HG03095 (cell line): Measurements from ENCODE around the gene E2F1.
"Not testable (repeated sequence)": the region's sequence is repeated elsewhere in the genome, so short reads cannot be mapped to it uniquely, and the experiment has no call there.

ENCODE experiments used
- ATAC-seq: cut with Tn5 transposase; IDR thresholded peaks from one replicate; pipeline ENCODE4 v1.9.1; 2021; ENCODE audit warnings: moderate library complexity; ENCODE audit not compliant: unreplicated experiment

The E2F1 gene

DNA sequence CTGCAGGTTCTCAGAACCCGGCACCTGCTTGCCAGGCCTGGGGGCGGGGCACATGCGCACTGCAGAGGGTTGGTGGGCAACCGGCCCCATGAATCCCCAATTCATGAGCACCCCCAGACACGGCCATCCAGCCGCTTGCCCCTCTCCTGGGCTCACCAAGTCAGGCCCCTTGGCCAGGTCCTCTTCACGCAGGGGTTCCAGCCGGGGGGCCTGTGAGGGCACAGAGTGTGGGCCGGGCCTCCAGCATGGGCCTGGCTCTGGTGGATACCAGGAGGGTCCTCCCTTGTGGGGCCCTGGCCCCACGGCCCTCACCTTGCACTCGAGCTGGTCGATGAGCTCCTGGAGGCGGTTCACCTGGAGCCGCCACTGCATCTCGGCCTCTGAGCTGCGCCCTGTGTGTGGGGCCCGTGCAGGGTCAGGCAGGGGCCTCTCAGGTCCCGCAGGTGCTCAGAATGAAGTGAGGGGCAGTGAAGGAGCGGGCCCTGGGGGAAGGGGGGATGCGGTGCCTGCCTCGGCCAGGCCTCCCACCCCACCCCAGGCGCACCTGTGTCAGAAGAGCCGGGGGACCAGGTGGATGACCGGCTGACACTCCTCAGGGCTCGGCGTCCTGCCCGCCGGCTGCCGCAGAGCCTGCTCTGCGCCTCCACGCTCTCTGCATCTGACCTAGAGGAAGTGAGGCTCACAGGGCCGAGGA, 26.7 kb downstream of the E2F1 start:
- ATAC-seq, result no peak

DNA sequence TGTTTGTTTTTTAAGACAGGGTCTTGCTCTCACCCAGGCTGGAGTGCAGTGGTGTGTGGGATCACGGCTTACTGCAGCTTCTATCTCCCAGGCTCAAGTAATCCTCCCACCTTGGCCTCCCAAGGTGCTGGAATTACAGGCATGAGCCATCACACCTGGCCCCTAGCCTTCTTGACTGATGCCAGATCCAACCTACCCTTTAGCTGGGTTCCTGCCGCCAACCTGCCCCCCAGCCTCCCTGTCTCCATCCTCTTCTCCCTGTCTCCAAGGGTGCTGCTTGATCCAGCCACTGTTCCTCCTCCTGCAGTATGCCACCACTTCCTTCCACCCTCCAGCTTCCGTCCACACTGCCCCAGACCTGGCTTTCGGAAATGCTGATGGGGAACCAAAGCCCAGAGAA, 27.3 kb downstream of the E2F1 start:
- ATAC-seq, result no peak

DNA sequence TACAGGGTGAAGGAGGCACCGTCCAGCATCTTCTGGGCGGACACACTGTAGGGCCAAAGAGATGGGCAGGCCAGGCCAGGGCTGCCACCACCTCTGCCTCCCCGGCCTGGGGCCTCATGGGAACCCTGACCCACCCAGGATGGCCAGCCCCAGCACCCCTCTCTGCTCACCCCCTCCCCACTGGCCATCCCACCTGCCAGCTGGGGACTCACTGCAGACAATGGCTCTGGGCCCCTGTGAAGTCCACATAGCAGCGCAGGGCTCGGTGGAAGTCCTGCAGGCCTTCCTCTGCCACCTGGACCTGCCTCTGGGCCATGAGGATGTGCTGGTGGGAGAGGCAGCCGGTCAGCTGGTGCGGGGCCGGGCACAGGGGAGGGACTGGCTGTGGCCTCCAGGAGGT, 27.7 kb downstream of the E2F1 start:
- no peak for ATAC-seq

DNA sequence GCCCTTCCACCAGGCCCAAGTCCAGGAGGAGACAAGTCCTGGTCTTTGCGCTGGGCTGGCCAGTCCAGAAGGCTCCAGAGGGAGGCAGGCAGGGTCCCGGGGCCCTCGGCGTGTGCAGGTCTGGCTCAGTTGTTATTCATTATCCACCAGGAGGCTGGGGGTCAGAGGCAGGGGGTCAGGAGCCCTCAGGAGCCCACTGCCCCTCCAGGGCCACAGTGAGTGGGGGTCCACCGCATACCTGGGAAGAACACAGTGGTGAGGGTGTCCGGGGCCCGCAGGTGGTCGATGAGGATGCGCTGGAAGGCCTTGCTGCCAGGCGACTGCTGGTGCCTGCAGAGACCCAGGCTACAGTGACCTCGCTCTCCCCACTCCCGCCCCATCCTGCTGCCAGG, 28.5 kb downstream of the E2F1 start:
- ATAC-seq, result no peak

DNA sequence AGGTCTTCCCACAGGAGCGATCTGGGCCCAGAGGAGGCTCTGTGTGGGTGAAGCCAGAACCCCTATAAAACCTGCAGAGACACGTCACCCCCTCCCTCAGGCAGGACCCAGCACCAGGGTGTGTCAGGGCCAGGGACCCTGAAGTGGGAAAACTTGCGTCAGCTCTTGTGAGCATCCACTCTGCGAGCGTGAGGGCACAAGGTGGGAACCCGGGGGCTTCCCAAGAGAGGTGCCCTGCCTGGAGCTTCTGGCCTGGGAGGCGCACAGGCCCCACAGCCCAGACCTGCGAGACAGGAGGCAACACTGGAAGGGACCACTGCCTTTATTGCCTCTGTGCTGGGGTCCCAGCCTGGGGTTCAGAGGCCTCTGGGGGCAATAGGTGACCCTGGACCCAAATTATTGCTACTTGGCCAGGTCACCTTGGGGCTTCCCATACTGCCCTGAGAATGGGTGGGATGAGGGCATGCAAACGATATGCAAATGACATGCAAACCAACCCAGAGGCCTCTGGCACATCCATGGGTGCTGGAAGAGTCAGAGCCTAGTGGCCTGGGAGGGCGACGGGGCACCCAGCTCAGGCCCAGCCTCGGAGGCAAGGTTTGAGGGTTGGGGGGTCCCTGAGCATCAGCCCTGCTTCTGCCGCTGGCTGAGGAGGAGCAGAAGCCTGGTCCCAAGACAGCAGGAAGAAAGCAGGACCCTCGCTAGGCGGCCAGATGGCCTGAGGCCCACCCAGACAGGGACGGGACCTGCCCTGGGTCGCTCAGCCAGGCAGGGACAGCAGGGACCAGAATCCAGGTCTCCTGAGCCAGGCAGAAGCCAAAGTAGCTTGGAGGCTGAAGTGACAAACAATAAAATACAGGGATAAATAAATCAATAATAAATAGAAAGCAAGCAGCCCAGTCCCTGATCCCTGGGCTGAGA, 29.1 kb downstream of the E2F1 start:
- no peak for ATAC-seq

DNA sequence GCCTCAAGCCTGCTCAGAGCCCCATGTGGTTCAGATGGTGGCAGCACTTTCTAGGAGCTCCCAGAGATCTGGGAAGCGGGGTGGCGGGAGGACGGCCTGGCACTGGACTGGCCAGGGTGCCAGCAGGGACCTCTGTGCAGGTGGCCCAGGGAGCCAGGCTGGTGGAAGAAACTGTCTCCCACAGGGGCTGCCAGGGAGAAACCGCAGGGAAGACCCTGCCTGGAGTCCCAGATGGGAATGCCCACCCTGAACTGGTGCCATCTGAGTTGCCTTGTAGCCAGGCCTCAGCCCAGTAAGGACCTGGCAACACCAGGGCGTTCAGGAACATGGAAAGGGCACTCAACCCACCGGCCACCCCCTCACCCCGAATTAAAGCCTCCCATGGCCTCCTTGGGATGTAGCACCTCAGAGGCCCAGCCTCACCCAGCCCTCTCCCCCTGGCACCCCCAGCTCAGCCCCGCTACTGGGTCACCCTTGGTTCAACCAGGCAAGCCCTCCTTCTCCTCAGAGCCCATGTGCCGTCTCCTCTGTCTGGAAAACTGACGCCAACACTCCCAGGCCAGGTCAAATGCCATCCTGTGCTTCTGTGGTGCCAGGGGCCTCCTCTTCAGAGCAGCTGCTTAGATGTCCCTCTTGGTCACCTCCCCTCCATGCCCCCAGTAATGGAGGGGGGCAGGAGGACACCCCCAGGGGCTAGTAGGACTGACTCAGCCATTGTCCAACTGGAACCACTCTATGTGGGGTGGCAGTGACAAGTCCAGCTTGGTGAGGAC, 30.0 kb downstream of the E2F1 start:
- no peak for ATAC-seq

DNA sequence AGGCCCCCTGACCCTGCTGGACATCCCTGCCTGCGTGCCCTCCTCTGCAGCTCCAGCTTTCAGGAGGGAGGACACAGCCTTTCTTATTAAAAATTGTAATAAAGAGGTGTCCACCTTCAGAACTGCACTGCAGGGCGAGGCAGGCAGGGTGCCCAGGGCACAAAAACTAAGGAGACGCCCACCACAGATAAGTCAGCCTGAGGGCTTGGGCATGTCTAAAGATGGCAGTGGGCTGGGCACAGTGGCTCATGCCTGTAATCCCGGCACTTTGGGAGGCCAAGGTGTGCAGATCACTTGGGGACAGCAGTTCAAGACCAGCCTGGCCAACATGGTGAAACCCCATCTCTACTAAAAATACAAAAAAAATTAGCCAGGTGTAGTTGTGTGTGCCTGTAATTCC, 31.0 kb downstream of the E2F1 start:
- ATAC-seq, result no peak

DNA sequence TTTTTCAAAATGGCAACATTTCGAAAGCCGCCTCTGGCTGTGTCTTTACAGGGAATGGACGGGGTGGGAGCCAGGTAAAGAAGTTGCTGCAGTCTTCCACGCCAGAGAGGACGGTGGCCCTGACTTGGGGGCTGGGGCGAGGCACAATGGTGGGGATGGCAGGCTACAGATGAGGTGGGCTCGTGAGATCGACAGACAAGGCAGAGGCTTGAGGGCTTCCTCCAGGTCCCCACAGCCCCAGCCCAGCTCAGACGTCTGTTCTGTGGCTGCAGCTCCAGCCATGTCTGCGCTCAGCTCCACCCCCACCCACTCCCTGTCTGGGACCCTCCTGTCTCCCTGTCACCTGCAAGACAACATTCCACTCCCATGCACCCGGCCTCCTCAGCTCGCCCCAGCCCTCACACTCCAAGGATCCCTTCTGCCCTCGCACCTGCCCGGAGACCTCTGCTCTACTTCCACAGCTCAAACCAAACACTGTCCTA, 31.5 kb downstream of the E2F1 start:
- ATAC-seq, result no peak

DNA sequence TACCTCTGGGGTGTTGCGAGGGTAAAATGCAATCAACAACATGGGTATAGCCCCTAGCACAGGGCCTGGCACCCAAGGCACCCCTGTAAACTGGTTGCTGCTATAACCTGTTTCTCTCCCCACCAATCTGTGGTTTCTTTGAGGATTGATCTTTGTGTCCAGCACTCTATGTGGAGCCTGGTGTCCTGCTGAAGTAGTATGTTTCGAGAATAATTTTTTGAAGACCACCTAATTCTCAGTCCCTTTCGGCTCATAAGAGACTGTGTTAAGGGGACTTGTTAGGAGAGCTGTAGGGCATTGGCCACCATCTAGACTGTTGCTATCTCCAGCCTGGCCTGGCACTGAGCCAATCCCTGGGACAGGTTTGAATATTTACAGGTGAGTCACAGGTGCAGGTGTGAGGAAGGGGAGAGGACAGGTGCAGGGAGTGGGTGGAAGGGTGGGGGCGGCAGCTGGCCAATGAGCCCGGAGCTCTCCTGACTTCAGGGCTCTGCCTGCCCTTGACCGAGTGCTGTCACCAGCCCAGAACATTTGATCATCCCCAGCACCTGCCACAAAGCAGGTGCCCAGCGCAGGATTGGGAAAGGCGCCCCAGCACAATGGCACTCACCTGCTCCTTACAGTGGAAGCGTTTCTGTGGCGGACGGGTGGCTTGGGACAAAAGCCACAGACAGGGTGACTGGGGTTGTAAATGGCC, 32.1 kb downstream of the E2F1 start:
- ATAC-seq, result no peak

DNA sequence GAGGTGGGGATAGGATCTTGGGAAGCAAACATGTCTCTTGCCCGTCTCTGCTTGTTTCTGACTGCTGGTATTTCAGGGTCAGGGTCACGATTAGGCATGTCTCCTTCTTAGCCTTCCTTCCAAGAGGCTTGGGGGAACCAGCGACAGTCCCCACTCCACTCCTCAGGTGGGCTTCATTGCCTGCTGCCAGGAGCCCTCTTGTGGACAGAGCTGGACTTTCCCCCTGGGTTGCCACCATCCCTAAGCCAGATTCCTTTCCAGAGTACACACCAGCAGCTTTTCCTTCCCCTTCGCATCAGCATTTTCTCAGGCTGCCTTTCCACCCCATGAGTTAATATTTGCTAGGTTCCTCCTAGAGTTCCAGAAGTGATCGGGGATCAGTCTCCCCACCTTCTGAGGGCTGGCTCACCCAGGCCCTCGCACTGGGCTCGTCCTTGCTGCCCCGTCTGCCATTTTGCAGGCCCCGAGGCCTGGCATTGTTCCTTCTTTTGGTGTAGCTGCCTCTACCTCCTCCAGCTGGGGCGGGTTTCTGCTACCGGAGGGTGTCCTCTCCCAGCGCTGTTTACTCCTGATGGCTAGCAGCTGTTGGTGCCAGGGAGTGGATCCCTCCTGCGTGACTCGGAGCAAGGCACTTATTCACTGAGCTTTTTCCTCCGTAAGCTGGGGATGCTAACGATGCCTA, 32.8 kb downstream of the E2F1 start:
- ATAC-seq, result no peak

DNA sequence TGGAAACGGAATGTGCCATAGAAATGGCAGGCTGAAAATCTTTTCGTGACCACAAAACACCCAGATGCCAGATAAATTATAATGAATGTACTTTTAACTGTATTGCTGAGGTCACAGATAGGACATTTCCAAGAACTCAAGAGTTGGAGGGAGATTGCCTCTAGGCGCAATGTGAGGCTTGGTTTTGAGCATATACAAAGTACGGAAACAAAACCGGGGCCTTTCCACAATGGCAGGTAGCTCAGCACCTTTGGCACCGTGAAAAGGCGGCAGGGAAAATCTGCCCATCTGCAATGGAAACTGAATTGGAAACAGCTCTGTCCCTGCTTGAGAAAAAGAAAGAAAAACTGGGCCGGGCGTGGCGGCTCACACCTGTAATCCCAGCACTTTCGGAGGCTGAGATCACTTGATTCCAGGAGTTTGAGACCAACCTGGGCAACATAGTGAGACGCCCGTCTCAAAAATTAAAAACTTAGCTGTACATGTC, 34.6 kb downstream of the E2F1 start:
- no peak for ATAC-seq

DNA sequence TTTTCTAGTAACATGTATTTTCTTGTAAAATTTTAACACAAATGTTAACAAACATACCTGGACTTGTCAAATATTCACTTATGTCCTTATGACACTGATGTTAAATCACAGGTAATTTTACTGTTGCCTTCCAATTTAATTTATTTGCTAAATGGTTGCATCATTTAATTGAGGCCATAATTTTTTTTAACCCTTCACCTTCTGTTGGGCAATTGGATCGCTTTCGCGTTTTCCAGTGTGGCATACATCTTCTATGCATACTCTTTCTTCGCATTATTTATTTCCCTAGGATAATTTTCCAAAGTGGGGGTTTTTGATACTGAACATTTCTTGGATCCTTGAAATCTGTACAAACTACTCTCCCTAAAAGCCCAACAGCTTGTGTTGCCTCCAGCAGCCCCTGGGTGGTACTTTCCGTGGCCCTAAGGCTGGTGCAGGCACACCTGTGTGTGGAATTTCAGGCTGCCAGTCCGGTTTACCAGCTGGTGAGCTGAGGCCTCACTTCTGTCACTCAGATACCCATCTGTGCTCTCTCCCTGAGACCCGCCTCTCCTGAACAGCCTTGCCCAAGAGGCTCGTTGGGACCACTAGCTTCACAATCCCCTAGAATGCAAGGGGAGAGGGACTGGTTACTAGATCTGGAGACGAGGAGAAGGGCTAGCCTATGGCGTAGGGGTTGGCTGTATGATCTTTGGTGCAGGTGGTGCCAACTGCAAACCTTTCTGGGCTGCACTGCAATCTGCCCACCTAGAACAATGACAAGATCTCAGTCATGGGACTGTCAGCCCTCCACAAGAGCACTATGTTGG, 35.2 kb downstream of the E2F1 start:
- ATAC-seq, result no peak

DNA sequence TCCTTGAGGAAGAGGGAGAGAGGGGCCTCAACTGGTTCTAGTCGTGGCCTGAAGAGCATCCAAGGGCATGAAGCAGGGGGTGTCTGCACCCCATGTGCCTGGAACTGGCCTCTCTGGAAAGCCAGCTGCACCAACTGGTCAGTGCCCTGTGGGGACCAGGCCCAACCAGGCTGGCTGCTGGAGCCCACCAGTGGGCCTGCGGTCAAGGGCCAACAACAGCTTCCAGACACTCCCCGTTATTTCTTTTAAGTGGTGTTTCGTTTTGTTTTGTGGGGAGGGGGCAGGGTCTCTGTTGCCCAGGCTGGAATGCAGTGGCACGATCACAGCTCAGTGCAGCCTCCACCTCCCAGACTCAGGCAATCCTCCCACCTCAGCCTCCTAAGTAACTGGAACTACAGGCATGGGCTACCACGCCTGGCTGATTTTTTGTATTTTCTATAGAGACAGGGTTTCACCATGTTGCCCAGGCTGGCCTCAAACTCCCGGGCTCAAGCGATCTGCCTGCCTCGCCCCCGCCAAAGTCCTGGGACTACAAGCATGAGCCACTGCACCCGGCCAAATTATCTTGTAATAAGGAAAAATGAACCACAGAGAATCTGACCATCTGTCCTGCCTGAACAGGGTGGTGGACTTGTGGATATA, 36.0 kb downstream of the E2F1 start:
- ATAC-seq, result no peak

DNA sequence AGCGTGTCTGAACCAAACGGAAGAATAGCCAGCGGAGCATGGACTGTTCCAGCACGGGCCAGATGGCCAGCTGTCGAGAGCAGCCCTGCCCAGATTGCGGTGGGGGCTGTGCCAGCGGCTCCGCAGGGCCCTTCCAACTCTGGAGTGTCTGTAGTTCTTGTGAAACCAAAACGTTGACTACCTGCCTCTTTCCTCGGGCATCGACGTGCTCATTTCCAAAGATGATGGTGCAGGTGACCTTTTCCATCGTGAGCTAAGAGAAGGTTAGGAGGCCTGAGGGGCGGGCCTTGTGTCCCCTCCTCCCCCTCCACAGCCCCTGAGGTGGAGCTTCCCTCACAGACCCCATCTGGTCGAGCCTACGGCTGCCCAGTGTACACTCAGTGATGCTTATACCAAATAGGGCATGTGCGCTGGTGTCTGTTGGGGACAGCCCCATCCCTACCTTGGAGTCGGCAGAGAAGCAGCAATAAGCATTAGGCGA, 36.9 kb downstream of the E2F1 start:
- ATAC-seq, result no peak

DNA sequence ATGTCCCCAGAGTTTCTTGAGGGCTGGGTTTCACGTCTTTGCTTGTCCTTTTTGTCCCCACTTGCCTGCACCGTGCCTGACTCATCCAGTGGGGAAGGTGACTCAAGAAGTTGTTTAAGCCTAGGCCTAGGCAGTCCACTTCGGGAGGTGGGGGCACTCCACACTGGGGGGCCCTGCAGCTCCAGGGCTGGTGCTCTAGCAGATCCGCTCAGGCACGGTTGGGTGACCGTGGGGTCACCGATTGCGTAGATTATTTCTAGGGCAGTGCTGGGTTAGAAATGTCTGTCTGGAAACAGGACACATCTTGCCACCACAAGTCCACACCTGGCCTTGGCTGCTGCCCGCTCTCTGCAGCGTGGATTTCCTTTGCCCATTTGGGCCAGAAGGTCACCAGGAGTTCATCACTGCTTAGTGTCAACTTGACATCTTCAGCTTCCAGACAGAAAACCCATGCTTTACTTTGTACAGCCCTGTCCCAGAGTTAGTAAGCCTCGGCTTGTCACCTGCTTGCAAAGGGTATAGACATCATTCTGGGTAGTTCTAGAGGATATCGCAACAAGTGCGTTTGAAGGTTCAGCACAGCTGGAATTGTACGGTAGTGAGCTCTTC, 37.7 kb downstream of the E2F1 start:
- no peak for ATAC-seq

DNA sequence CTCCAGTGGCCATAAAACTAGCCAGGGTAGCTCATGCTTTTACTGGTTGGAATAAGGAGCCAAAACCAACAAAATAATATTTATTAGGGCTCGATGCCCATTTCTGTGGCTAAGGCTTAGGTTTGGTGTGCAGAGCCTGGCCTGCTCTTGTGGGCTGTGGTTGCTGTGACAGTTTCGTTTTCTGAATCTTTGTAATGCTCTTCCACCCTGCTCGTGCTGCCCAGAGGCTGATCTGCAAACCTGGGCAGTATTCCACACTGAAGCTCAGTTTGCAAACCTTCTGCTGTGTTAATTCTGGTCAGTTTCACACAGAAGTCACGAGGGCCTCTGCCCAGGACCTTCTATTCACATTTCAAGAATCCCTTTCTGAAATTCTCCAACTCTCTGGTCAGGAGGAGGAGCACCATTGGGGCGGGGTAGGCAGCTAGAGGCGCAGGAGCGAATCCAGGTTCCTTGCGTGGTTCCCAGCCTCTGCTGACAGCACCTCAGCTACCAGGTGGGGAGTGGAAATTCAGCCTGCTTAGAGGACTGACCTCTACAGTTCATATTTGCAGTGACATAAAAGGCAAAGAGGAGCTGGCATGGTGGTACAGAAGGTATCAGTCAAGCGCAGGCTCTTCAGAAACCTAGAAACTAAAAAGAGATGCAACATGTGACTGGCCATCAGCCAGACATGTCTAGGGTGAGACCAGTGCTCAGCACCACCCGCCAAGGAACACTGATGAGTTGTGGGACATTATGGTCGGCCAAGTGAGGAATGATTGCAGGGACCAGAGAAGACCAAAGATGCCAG, 38.4 kb downstream of the E2F1 start:
- ATAC-seq, result no peak

DNA sequence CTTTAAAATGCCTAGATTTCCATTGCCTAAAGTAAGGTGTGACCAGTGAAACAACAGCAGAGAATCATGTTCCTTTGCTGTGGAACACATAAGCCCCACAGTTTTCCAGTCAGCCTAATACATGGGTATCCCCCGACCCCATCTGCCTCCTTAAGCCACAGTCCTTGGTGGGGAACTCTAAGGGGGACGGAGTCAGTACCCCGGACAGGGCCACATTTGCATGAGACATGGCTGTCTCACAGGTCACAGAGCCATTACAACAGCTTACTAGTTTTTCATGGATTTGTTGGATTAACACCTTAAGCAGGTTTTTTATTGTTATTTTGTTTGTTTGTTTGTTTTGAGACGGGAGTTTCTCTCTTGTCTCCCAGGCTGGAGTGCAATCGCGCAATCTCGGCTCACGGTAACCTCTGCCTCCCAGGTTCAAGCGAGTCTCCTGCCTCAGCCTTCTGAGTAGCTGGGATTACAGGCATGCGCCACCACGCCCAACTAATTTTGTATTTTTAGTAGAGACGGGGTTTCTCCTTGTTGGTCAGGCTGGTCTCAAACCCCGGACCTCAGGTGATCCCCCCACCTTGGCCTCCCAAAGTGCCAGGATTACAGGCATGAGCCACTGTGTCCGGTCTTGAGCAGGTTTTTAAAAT, 39.1 kb downstream of the E2F1 start:
- ATAC-seq, result not testable (repeated sequence)
